HEK293 (cell line): Measurements from ENCODE around the gene OR8B8.

Source experiments
- HOXA7 ChIP-seq: sonication (generic); formaldehyde crosslinking; IDR thresholded peaks from 2 replicates; pipeline ENCODE4 v1.8.1; 2022; ENCODE audit warnings: missing genetic modification reagents, borderline replicate concordance
- PRDM1 ChIP-seq: fragments of 450-650 bp; formaldehyde crosslinking; IDR thresholded peaks from 2 replicates; pipeline ENCODE4; 2016; ENCODE audit warnings: missing biosample characterization, missing genetic modification characterization
- ZFP37 ChIP-seq: fragments of 450-650 bp; formaldehyde crosslinking; IDR thresholded peaks from 2 replicates; pipeline ENCODE4 v1.5.1; 2016; ENCODE audit warnings: missing biosample characterization, missing genetic modification characterization
- ZNF133 ChIP-seq: fragments of 450-650 bp; formaldehyde crosslinking; IDR thresholded peaks from 2 replicates; pipeline ENCODE4 v1.5.1; 2016; ENCODE audit warnings: missing biosample characterization, missing genetic modification characterization
- ZNF266 ChIP-seq: fragments of 450-650 bp; formaldehyde crosslinking; IDR thresholded peaks from 2 replicates; pipeline ENCODE4 v1.5.1; 2016; ENCODE audit warnings: missing biosample characterization, missing genetic modification characterization, low read depth
- ZNF274 ChIP-seq, 2 experiments: fragments of 200-500 bp in 1 of 2; fragments of 450-650 bp in 1 of 2; sonication (Bioruptor generic) in 1 of 2; formaldehyde crosslinking in 1 of 2; IDR thresholded peaks; 2 replicates each; pipeline versions ENCODE4 v1.5.1 to v1.6.1; 2014 to 2016; ENCODE audit warnings: borderline replicate concordance in 1 of 2, inconsistent platforms in 1 of 2, low read length in 1 of 2, missing biosample characterization in 1 of 2, missing genetic modification characterization in 1 of 2
- ZNF362 ChIP-seq: fragments of 450-650 bp; formaldehyde crosslinking; IDR thresholded peaks from 2 replicates; pipeline ENCODE4 v1.5.1; 2016; ENCODE audit warnings: missing biosample characterization, missing genetic modification characterization
- ZNF48 ChIP-seq: fragments of 450-650 bp; formaldehyde crosslinking; IDR thresholded peaks from 2 replicates; pipeline ENCODE4 v1.5.1; 2016; ENCODE audit warnings: missing biosample characterization, missing genetic modification characterization
- ZNF521 ChIP-seq: fragments of 450-650 bp; formaldehyde crosslinking; IDR thresholded peaks from 2 replicates; pipeline ENCODE4 v1.5.1; 2017; ENCODE audit warnings: missing biosample characterization, mild to moderate bottlenecking, missing genetic modification characterization
- ZNF549 ChIP-seq: fragments of 450-650 bp; IDR thresholded peaks from 2 replicates; pipeline ENCODE4 v1.5.1; 2018; ENCODE audit warnings: missing biosample characterization, missing genetic modification characterization, mild to moderate bottlenecking, inconsistent platforms, moderate library complexity
- ZNF658 ChIP-seq: fragments of 450-650 bp; formaldehyde crosslinking; IDR thresholded peaks from 2 replicates; pipeline ENCODE4; 2016; ENCODE audit warnings: missing biosample characterization, missing genetic modification characterization
- ZNF660 ChIP-seq: fragments of 450-650 bp; IDR thresholded peaks from 2 replicates; pipeline ENCODE4 v1.5.1; 2018; ENCODE audit warnings: missing biosample characterization, mild to moderate bottlenecking, missing genetic modification characterization
- TF ChIP-seq, protein P1 (sequence below): fragments of 450-650 bp; formaldehyde crosslinking; IDR thresholded peaks from 2 replicates; pipeline ENCODE4 v1.5.1; 2016; ENCODE audit warnings: missing biosample characterization, missing genetic modification characterization
- TF ChIP-seq, protein P2 (sequence below): fragments of 450-650 bp; formaldehyde crosslinking; IDR thresholded peaks from 2 replicates; pipeline ENCODE4 v1.5.1; 2016; ENCODE audit warnings: missing biosample characterization, missing genetic modification characterization, borderline replicate concordance

DNA sequence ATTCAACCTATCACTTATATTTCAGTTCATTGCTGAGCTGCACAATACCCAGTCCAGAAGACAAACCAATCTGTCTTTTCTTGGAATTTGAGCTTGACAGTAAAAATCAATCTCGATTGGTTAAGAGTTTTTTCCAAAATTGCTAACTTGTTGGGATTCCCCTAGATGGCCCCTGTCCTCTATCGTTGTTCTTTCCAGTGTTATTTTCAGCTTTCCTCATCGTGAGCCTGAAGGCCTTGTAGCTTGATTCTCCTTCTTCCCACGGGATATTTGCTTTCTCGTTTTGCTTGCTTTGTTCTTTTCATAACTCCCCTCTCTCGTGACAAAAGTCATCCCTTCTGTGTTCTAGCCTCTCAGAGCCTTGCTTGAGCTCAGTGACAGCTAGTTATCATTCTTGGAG, 3.1 kb downstream of the OR8B8 start:
- TF ChIP-seq ZNF48 (tag by site-specific recombination) (no peak), ZNF660 (tag by site-specific recombination) (no peak), ZNF658 (tag by site-specific recombination) (no peak), ZNF274 (IDR thresholded peaks at IDR 0.05; ENCODE audit: low read length) (no peak), ZNF274 (tag by site-specific recombination; IDR thresholded peaks at IDR 0.05; ENCODE audit: borderline replicate concordance) (no peak), ZNF133 (no peak), ZNF521 (no peak), ZNF549 (no peak), PRDM1 (tag by site-specific recombination) (no peak), ZFP37 (tag by site-specific recombination) (no peak), HOXA7 (CRISPR knock-in tag) (no peak), ZNF266 (tag by site-specific recombination) (no peak), ZNF362 (no peak)
- TF ChIP-seq, protein P1, sequence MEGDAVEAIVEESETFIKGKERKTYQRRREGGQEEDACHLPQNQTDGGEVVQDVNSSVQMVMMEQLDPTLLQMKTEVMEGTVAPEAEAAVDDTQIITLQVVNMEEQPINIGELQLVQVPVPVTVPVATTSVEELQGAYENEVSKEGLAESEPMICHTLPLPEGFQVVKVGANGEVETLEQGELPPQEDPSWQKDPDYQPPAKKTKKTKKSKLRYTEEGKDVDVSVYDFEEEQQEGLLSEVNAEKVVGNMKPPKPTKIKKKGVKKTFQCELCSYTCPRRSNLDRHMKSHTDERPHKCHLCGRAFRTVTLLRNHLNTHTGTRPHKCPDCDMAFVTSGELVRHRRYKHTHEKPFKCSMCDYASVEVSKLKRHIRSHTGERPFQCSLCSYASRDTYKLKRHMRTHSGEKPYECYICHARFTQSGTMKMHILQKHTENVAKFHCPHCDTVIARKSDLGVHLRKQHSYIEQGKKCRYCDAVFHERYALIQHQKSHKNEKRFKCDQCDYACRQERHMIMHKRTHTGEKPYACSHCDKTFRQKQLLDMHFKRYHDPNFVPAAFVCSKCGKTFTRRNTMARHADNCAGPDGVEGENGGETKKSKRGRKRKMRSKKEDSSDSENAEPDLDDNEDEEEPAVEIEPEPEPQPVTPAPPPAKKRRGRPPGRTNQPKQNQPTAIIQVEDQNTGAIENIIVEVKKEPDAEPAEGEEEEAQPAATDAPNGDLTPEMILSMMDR (tag by site-specific recombination): no peak
- TF ChIP-seq, protein P2, sequence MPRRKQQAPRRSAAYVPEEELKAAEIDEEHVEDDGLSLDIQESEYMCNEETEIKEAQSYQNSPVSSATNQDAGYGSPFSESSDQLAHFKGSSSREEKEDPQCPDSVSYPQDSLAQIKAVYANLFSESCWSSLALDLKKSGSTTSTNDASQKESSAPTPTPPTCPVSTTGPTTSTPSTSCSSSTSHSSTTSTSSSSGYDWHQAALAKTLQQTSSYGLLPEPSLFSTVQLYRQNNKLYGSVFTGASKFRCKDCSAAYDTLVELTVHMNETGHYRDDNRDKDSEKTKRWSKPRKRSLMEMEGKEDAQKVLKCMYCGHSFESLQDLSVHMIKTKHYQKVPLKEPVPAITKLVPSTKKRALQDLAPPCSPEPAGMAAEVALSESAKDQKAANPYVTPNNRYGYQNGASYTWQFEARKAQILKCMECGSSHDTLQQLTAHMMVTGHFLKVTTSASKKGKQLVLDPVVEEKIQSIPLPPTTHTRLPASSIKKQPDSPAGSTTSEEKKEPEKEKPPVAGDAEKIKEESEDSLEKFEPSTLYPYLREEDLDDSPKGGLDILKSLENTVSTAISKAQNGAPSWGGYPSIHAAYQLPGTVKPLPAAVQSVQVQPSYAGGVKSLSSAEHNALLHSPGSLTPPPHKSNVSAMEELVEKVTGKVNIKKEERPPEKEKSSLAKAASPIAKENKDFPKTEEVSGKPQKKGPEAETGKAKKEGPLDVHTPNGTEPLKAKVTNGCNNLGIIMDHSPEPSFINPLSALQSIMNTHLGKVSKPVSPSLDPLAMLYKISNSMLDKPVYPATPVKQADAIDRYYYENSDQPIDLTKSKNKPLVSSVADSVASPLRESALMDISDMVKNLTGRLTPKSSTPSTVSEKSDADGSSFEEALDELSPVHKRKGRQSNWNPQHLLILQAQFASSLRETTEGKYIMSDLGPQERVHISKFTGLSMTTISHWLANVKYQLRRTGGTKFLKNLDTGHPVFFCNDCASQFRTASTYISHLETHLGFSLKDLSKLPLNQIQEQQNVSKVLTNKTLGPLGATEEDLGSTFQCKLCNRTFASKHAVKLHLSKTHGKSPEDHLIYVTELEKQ: no peak
